Large intestine (tissue), 3 donors: Measurements from ENCODE around the gene XCR1. TPM values are rescaled to one million over a fixed set of nuclear protein-coding genes. Genes with fewer than 3 reads are reported as not detected.

ENCODE experiments used
- DNase-seq, 2 donors: peaks; one replicate each; pipeline versions ENCODE4 v3.0.0 to v3.0.0-alpha.2; 2013
- H3K27ac ChIP-seq: one replicate; pipeline ENCODE4 v1.5.1; 2013; ENCODE audit warnings: low read length
- H3K27me3 ChIP-seq: 2 replicates; pipeline ENCODE4 v1.6.1; 2013; ENCODE audit warnings: low read length; ENCODE audit not compliant: control insufficient read depth, insufficient read depth
- H3K36me3 ChIP-seq: 2 replicates; pipeline ENCODE4 v1.6.1; 2013; ENCODE audit warnings: low read length; ENCODE audit not compliant: control insufficient read depth, insufficient read depth
- H3K4me1 ChIP-seq: one replicate; pipeline ENCODE4 v1.6.1; 2013; ENCODE audit warnings: low read length; ENCODE audit not compliant: control insufficient read depth, insufficient read depth
- H3K4me3 ChIP-seq: one replicate; pipeline ENCODE4 v1.5.1; 2013; ENCODE audit warnings: low read length
- H3K9me3 ChIP-seq: one replicate; pipeline ENCODE4 v1.6.1; 2013; ENCODE audit warnings: mild to moderate bottlenecking, low read depth, low read length, moderate library complexity; ENCODE audit not compliant: control insufficient read depth
- WGBS: methylation state at CpG from one replicate; pipeline ENCODE4 v1.1.5; 2013; ENCODE audit warnings: low lambda C conversion rate; ENCODE audit not compliant: insufficient coverage; 5-methylcytosine and 5-hydroxymethylcytosine counted together
- polyA plus RNA-seq: library from polyadenylated mRNA; unstranded; fragments of 120-200 nt; gene quantifications from one replicate; pipeline ENCODE4 v1.2.1, GENCODE V29; 2013

XCR1 gene
- polyA plus RNA-seq, 1 donor, result 1.2 TPM

- H3K4me3 ChIP-seq, result no peak overlapping the region
- no peaks in the 10 kb centered on the region for H3K9me3 ChIP-seq
- H3K27ac ChIP-seq, result no peak overlapping the region
- no CpG with 5 or more reads among the region's 34 CpGs for WGBS
- DNase-seq, result no peak
- no peaks in the 10 kb centered on the region for H3K36me3 ChIP-seq
- H3K4me1 ChIP-seq, result no peaks in the 10 kb centered on the region
- H3K27me3 ChIP-seq, result peaks cover 3% of the 10 kb centered on the region
These were observed 4.1 kb downstream of the XCR1 start for GRCh38 chr3:46022909-46023785.

- DNase-seq, result no peak
- H3K4me3 ChIP-seq, result no peak overlapping the region
- H3K4me1 ChIP-seq, result no peaks in the 10 kb centered on the region
- WGBS, result no CpG with 5 or more reads among the region's 8 CpGs
- H3K36me3 ChIP-seq, result no peaks in the 10 kb centered on the region
- no peak overlapping the region for H3K27ac ChIP-seq
- no peaks in the 10 kb centered on the region for H3K27me3 ChIP-seq
- H3K9me3 ChIP-seq, result no peaks in the 10 kb centered on the region
These were observed 5.8 kb downstream of the XCR1 start for GRCh38 chr3:46021516-46021915.

- Histone ChIP-seq H3K36me3 (no peaks in the 10 kb centered on the region), H3K9me3 (no peaks in the 10 kb centered on the region), H3K27ac (no peak overlapping the region), H3K4me1 (no peaks in the 10 kb centered on the region), H3K27me3 (no peaks in the 10 kb centered on the region), H3K4me3 (no peak overlapping the region)
- DNase-seq, result no peak
- WGBS, result no CpG with 5 or more reads among the region's 37 CpGs
These were observed 6.3 kb downstream of the XCR1 start for GRCh38 chr3:46020766-46021510.

- no CpG with 5 or more reads among the region's 1 CpG for WGBS
- H3K4me3 ChIP-seq, result no peak overlapping the region
- H3K4me1 ChIP-seq, result no peaks in the 10 kb centered on the region
- H3K27me3 ChIP-seq, result no peaks in the 10 kb centered on the region
- no peak overlapping the region for H3K27ac ChIP-seq
- DNase-seq, result no peak
- H3K36me3 ChIP-seq, result no peaks in the 10 kb centered on the region
- H3K9me3 ChIP-seq, result no peaks in the 10 kb centered on the region
These were observed 7.6 kb downstream of the XCR1 start for GRCh38 chr3:46019707-46020106.

GRCh38 chr3:46017720-46018119 lies 9.6 kb downstream of the XCR1 start:
- no peak for DNase-seq
- H3K4me3 ChIP-seq, result no peak overlapping the region
- no peaks in the 10 kb centered on the region for H3K27me3 ChIP-seq
- no peaks in the 10 kb centered on the region for H3K36me3 ChIP-seq
- no peak overlapping the region for H3K27ac ChIP-seq
- H3K9me3 ChIP-seq, result no peaks in the 10 kb centered on the region
- WGBS, result no CpG with 5 or more reads among the region's 2 CpGs
- no peaks in the 10 kb centered on the region for H3K4me1 ChIP-seq

GRCh38 chr3:46013316-46014094 lies 13.8 kb downstream of the XCR1 start:
- Histone ChIP-seq H3K27me3 (no peaks in the 10 kb centered on the region), H3K4me3 (no peak overlapping the region), H3K9me3 (no peaks in the 10 kb centered on the region), H3K27ac (no peak overlapping the region), H3K36me3 (no peaks in the 10 kb centered on the region), H3K4me1 (no peaks in the 10 kb centered on the region)
- DNase-seq, result no peak
- 92% methylated on average over 2 of the region's 7 CpGs for WGBS

- no peak overlapping the region for H3K27ac ChIP-seq
- DNase-seq, result no peak
- no peaks in the 10 kb centered on the region for H3K27me3 ChIP-seq
- H3K4me3 ChIP-seq, result no peak overlapping the region
- H3K9me3 ChIP-seq, result no peaks in the 10 kb centered on the region
- no peaks in the 10 kb centered on the region for H3K36me3 ChIP-seq
- H3K4me1 ChIP-seq, result no peaks in the 10 kb centered on the region
- 100% methylated on average over 1 of the region's 4 CpGs for whole genome bisulfite sequencing
These were observed 15.0 kb downstream of the XCR1 start for GRCh38 chr3:46012246-46012645.

- Histone ChIP-seq H3K9me3 (no peaks in the 10 kb centered on the region), H3K4me1 (no peaks in the 10 kb centered on the region), H3K4me3 (no peak overlapping the region), H3K27ac (no peak overlapping the region), H3K27me3 (no peaks in the 10 kb centered on the region), H3K36me3 (no peaks in the 10 kb centered on the region)
- DNase-seq, result no peak
- 80% methylated on average over 1 of the region's 2 CpGs for WGBS
These were observed 16.7 kb downstream of the XCR1 start for GRCh38 chr3:46010519-46011113.

- no peak for DNase-seq
- Histone ChIP-seq H3K9me3 (no peaks in the 10 kb centered on the region), H3K36me3 (no peaks in the 10 kb centered on the region), H3K4me1 (no peaks in the 10 kb centered on the region), H3K27ac (no peak overlapping the region), H3K27me3 (no peaks in the 10 kb centered on the region), H3K4me3 (no peak overlapping the region)
- WGBS, result no CpG with 5 or more reads among the region's 6 CpGs
These were observed 19.2 kb downstream of the XCR1 start for GRCh38 chr3:46008058-46008457.

- no peak overlapping the region for H3K4me3 ChIP-seq
- H3K9me3 ChIP-seq, result no peaks in the 10 kb centered on the region
- DNase-seq, result no peak
- no peaks in the 10 kb centered on the region for H3K36me3 ChIP-seq
- no peaks in the 10 kb centered on the region for H3K27me3 ChIP-seq
- H3K4me1 ChIP-seq, result no peaks in the 10 kb centered on the region
- H3K27ac ChIP-seq, result no peak overlapping the region
These were observed 20.0 kb downstream of the XCR1 start for GRCh38 chr3:46007280-46007679.
